GM10266 (cell line): ENCODE data around the gene NUB1.

Experiments used
- DNase-seq: peaks from one replicate; pipeline ENCODE4 v3.0.0; 2012; ENCODE audit errors: extremely low spot score
- TF ChIP-seq, protein P1 (sequence below): IDR thresholded peaks from 2 replicates; pipeline ENCODE4 v1.5.1; 2012; ENCODE audit warnings: mild to moderate bottlenecking, low read depth; ENCODE audit not compliant: control insufficient read depth, insufficient read depth; ENCODE audit errors: missing control alignments

Gene NUB1

DNA sequence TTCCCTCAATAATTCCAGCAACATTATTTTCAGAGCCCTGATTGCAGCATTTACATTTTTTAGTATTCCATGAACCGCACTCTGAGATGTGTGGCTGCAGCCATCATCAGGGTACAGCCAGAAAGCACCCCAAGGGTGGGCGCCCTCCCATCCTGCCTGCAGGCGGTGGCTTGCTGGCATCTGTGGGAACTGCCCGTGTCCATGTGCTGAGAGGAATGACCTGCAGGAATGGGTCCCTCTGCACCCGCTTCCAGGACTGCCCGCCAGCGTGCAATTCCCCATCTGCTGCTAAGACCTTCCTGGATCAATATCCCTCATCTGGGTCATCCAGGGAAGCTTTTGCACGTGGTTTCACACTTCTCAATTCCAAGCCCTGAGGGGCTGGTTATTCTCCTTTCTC is 32.8 kb upstream of the NUB1 start:
- no peak for DNase-seq
- TF ChIP-seq, protein P1, sequence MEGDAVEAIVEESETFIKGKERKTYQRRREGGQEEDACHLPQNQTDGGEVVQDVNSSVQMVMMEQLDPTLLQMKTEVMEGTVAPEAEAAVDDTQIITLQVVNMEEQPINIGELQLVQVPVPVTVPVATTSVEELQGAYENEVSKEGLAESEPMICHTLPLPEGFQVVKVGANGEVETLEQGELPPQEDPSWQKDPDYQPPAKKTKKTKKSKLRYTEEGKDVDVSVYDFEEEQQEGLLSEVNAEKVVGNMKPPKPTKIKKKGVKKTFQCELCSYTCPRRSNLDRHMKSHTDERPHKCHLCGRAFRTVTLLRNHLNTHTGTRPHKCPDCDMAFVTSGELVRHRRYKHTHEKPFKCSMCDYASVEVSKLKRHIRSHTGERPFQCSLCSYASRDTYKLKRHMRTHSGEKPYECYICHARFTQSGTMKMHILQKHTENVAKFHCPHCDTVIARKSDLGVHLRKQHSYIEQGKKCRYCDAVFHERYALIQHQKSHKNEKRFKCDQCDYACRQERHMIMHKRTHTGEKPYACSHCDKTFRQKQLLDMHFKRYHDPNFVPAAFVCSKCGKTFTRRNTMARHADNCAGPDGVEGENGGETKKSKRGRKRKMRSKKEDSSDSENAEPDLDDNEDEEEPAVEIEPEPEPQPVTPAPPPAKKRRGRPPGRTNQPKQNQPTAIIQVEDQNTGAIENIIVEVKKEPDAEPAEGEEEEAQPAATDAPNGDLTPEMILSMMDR = no peak

DNA sequence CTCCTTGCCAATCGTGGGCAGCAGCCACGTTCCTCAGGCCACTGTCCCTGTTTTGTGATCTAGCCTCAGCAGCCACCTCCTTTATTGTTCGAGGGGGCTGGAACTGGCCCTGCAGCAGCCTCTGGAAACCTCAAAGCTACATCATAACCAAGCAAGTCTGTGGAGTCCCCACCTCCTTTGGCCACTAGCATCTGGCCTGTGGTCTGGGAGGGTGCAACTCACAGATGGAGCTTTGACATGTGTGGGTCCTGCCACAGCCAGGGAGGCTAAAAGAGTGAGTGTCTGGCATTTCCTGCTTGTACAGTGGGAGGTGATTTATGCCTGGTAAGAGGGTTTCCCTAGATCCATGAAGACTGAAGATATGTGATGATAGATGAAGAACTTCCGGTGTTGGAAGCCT is 32.3 kb upstream of the NUB1 start:
- TF ChIP-seq, protein P1 = no peak
- no peak for DNase-seq

DNA sequence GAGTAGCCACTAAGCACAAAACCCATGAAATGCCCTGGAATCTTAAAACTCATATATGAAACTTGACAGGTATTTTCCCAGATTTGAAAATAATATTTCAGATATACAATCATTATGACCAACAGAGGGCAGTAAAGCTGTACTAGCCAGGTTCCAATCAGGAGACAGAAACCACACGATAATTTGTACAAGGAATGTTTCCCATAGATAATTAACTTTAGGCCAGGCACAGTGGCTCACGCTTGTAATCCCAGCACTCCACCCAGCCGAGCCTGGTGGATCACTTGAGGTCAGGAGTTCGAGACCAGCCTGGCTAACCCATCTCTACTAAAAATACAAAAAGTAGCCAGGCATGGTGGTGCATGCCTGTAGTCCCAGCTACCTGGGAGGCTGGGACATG is 31.0 kb upstream of the NUB1 start:
- no peak for DNase-seq
- TF ChIP-seq, protein P1 = peak; percentile 34

DNA sequence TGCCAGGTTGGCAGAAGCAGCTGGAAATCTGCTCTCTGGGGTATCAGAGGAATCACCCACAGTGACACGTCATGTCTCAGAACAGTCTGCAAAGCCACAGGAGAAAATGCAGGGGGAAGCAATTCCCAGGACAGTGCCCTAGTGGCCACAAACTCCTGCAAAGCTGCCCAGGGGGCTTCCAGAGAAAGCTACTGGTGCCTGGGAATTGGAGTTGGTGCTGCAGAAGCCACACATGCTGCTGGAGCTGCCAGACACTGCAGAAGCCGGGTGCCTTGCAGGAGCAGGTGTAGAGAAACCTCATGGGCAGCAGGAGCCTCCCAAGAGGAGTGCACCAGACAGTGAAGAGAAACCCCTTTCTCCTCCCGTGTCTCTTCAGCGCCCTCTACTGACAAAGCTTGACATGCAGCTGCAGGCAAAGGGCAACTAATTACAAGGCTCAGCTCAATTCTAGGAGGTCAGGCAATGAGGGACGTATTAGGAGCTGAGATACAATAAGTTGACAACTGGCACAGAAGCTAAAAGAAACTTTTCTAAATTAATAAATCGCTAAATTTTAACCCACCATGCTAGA is 30.2 kb upstream of the NUB1 start:
- TF ChIP-seq, protein P1 = peak; percentile 35
- DNase-seq = no peak

DNA sequence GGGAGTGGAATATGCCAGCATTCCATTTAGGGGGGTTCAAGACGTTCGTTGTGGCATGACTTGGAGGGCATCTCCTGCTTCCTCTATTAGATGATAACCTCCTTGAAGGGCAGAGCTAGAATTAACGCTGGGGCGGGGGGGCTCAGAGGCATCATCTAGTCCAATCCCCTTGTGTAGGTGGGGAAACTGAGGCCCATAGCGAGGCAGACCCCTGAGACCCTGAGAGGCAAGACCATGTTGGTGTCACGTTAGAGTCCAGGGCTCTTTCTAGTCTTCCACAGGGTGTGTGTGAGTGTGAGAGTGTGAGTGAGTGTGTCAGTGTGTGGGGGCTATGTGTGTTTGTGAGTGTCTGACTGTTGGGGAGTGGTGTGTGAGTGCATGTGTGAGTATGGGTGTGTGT is 29.3 kb upstream of the NUB1 start:
- TF ChIP-seq, protein P1 = no peak
- DNase-seq = no peak

DNA sequence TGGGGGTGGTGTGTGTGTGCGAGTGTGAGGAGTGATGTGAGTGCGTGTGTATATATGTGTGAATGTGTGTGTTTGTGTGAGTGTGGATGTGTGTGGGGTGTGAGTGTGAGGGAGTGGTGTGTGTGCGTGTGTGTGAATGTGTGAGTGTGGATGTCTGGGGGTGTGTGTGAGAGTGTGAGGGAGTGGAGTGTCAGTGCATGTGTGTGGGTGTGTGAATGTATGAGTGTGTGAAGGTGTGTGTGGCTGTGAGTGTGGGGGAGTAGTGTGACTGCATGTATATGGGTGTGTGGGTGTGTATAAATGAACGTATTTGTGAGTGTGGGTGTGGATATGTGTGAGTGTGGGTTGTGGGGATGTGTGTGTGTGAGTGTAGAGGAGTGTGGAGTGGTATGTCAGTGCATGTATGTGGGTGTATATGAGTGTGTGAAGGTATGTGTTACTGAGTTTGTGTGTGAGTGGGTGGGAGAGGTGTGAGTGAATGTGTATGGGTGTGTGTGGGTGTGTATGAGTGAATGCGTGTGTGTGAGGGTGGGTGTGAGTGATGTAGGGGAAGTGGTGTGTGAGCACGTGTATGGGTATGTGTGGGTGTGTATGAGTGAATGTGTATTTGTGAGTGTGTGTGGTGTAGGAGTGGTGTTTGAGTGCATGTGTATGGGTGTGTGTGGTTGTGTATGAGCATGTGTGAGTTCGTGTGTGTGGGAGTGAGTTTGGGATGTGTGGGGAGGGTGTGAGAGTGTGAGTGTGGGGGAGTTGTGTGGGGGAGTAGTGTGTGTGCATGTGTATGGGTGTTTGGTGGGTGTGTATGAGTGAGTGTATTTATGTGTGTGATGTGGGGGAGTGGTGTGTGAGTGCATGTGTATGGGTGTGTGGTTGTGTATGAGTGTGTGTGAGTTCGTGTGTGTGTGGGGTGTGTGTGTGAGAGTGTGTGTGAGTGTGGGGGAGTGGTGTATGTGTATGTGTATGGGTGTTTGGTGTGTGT is 28.5 kb upstream of the NUB1 start:
- TF ChIP-seq, protein P1 = no peak
- no peak for DNase-seq

DNA sequence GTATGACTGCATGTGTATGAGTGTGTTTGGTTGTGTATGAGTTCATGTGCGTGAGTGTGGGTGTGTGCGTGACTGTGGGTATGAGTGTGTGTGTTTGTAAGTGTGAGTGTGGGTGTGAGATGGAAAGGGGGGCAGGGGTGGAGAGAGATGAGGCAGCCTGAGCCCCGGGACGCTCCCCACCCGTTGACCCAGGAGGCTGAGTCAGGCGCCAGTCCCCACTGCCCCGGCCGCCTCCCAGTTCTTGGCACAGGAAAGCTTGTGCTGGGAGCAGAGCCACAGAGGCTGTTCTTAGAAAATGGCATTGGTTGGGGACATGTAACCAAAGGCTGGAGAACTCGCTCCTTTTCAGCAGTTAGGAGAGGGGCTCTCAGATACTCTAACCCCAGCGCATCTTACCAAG is 27.8 kb upstream of the NUB1 start:
- TF ChIP-seq, protein P1 = no peak
- no peak for DNase-seq
